ENCODE data around the gene ARAP1.

Gene ARAP1

GRCh38 chr11:72655896-72656464 lies 96.2 kb downstream of the ARAP1 start:
- no peak for FAIRE-seq

GRCh38 chr11:72655014-72655413 lies 97.2 kb downstream of the ARAP1 start:
- no peak for FAIRE-seq

GRCh38 chr11:72653649-72654048 lies 98.6 kb downstream of the ARAP1 start:
- no peak for FAIRE-seq

DNA sequence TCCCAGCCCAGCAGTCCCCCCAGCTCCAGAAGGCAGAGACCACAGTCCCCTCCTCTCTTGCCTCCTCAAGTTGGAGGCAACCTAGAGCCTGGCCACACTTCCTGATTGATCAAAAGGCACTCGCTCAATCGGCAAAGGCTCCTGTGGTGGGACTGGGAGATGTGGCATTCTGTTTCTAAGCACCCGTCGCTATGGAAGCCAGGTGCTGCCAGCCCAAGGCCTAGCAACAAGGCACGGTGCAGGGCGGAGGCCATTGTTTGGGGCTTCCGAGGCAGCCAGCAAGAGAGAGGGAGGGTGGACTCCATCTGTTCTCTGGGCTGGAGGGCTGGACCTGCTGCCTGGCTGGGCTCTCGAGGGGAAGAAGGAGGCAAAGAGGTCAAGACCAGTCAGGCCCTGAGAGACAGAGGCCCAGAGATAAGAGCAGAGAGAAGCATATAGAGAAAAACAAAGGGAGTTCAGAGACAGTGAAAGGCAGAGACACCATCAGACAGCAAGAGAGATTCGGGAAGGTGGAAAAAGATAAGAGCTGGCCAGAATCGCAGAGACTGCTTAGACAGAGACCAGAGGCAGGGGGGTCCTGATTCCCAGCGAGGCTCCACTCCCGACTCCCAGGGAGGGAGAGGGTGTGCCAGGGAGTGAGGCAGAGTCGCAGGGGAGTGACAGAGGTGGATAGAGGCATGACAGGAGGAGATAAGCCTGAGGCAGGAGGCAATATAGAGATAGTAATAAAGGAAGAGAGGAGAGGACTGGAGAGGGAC lies 99.2 kb downstream of the ARAP1 start:
- no peak for FAIRE-seq

- FAIRE-seq: no peak
Measured at GRCh38 chr11:72652133-72652532, 100.1 kb downstream of the ARAP1 start.

DNA sequence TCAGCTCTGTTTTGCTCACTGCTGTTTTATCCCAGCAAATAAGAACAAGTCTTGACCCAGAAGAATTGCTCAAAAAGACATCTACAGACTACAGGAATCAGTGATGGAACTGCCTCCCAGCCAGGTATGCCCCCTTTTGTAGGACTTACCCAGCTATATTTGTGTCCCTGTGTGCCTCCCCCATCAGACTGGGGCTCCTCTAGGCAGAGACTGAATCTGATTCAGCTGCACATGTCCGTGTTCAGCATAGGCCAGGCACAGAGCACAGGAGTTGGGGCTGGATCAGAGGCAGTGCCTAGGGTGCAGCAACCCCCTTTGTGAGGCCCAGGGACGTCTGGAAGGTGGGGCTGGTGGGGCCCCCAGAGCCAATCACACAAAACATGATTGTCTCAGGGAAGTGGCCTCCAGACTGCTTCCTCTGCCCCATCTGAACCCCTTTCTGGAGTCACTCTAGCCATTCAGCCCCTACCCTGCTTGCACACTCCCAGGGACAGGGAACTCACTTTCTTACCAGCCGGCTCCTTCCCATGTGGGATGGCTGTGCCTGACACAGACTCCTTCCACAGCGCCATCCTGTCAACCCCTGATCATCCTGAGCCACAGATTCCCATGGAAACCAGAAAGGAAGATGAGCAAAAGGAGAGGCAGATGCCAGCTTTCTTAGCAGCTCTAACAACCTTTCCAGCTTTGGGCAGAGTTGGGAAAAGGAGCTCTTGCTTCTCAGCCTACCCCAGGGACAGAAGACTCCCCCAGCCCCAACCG lies 102.8 kb downstream of the ARAP1 start:
- FAIRE-seq: no peak

GRCh38 chr11:72648384-72649136 lies 103.6 kb downstream of the ARAP1 start:
- FAIRE-seq: no peak

DNA sequence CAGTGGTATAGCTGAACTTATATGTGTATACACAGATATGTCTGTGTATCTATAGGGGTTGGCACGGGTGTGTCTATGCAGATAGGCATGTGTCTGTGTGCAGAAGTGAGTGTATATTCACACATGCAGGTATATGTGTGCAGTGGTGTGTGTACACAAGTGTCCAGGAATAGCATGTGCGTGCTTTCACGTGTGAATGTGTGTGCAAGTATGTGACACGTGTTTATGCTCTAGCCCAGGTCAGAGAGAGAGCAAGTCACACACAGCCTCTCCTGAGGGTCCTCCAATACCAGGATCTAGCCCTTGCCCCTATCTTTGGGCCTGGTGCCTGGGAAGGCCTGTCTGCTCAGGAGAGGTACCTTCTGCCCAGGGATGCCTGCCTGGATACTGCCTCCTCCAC lies 104.3 kb downstream of the ARAP1 start:
- FAIRE-seq: no peak

DNA sequence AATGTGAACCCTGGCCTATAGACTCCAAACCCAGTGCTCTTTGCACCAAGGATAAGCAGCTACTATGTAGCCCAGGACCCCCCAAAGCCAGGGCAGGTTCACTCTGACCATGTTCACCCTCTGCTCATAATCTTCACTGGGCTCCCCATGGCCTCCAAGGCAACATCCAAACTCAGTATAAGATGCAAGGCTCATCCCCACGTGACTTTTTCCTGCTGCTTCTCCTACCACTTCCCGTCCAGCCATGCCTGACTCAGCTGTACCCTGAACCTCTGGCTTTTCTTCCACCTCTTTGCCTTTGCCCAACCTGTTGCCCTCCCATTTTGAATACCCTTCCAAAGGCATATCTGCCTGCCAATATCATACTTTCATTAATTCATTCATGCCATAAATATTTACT lies 105.7 kb downstream of the ARAP1 start:
- no peak for FAIRE-seq

DNA sequence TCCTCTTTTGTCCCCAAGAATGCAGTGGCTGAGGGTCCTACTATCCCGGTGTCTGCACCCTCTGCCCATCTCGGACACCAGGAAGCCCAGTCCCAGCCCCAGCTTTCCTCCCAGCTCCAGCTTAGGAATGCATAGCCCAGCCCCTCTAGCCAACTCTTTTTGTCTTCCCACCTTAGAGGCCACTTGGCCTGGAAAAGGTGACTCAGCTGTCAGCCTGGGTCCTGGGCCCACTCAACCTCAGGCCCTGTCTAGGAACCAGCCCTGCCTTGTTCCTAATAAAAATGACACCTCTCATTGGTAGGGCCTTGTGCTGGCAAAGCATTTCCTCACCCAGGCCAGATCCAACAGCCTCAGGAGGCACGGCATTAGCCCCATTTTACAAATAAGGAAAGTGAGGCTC lies 106.2 kb downstream of the ARAP1 start:
- FAIRE-seq: no peak

DNA sequence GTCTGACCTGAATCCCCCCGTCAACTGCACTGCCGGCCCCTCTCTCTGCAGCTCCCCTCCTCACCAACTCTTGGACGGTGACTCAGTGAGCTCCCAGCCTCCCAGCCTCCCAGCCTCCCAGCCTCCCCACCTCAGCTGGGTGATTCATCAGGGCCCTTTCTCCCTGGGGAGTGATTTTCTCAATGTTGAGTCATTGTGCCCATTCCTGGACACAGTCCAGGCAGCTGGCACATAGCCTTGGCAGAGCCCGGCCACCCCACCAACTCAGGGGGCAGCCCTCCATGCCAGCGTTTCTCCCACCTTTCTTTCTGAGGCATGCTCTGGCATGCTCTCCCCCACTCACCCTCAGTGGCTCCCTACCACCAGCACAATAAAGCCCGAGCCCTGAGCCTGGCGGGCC lies 108.7 kb downstream of the ARAP1 start:
- no peak for FAIRE-seq

- FAIRE-seq: no peak
Measured at GRCh38 chr11:72642884-72643522, 109.2 kb downstream of the ARAP1 start.

DNA sequence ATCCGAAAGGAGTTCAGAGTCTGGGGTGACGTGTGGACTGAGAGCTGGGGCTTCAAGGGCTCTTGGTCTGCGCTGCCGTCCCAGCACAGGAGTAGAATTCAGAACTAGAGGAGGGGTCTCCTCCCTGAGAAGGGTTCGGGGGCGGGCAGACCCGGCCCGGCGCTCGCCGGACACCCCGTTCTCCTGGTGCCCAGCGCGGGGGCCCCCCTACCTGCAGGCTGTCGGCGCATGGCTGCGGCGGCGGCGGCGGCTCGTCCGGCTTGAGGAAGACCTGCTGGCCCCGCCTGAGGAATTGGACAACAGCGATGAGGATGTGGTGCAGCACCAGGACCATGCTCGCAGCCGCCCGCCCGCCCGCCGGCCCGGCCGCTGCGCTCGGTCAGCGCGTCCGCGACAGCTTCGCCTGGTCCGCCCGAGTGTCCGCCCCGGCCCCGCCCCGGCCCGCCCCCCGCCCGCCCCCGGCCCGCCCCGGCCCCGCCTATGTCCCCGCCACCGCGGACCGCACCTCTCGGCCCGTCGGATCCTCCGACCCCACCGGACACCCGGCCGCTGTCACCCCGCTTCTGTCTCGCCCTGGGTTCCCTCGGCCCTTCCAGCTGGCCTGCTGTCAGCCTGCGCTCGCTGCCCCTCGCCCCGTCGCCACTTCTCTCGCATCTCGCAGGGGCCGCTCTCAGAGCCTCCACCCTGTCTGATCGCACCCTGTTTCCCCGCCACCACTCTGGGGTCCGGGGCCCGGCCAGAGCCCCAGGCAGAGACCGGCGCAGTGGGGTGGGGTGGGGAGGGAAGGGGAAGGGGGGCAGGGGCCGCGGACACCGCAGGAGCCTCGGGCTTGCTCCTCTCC lies 109.9 kb downstream of the ARAP1 start:
- no peak for FAIRE-seq

DNA sequence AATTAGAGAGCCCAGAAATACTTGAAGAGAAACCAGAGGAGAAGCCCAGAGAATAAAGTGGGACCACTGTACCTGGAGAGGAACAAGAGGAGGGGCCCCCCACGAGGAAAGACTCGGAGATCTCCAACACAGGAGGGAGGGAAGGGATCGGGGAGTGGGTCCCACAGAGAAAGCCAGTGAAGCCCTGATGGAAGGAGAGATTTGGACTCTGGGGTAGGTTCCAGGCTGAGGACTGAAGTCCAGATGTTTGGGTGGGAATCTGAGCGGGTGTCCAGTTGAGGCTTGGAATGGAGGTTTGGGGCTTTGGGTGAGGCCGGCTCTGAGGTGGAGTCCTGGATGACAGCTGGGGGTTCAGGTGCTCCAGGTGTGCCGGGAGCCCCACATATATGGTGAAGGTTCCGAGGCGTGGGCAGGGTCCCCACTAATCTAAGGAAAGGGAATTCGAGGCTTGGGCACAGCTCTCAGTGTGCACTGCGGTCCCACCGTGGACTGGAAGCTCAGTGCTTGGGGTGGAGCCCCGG lies 110.6 kb downstream of the ARAP1 start:
- FAIRE-seq: no peak

GRCh38 chr11:72639502-72640375 lies 112.5 kb downstream of the ARAP1 start:
- FAIRE-seq: no peak

- FAIRE-seq: no peak
Measured at GRCh38 chr11:72637926-72638325, 114.3 kb downstream of the ARAP1 start.

GRCh38 chr11:72637198-72637597 lies 115.0 kb downstream of the ARAP1 start:
- FAIRE-seq: no peak

DNA sequence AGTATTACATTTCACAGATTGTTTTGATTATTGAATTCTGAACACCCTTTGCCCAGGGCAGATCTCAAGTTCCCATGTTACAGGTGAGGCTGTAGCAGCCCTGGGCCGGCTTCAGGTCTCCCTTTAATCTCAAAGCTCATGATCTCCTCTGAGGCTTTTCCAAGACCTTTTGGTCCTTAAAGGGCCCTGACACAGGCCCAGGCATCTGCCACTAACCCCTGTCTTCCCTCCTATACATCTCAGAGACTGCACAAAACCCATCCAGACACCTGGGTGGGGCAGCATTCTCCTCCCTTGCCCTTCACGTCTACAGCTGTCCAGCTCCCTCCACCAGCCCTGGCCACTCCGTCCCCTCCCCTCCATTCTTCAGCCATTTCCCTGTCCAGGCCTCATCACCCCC lies 115.8 kb downstream of the ARAP1 start:
- no peak for FAIRE-seq

DNA sequence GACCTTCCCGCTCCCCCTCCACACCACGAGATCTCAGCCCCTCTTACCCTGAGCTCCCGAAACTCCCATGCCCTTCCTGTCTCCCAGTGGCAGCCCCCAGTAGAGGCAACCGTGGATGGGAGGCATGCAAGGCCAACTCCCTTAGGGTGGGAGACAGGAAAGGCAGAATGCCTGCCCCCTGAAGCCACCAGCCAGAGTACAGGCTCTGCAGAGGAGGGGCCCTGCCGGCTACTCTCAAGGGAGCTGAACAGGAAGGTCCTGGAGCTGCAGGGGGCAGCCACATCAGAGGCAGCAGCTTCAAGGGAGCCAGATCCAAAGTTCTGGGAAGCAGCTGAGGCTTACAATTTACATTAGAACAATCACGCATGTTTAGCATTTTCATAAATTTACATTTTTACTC lies 116.3 kb downstream of the ARAP1 start:
- no peak for FAIRE-seq

DNA sequence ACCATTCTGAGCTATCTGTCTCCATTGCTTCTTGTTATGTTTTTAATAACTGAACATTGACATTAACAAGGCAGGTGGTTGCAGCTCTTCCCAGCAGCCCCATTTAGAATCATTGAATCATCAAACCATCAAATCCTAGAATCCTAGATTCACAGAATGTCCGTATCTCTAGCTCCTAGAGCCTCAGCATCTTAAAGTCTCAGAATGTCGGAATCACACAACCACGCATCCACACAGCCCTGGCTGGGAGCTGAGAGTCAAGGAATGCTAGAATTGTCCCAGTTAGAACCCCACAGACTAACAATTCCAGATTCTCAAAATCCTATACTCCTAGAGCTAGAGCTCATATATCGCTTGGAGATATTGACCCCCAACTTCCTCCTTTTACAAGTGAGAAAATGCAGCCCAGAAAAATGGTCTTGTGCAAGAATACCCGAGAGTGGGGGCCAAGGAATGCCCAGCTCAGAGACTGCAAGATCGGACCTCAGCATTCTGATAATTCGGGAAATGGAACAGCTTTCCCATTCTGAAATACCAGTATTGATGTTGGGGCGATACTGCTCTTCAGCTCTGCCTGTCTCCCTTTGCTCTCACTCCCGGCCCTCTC lies 116.8 kb downstream of the ARAP1 start:
- FAIRE-seq: no peak

All from colon (tissue), 2 donors.